Kidney (tissue), 14 donors: ENCODE results near the gene SAP30L. TPM values are rescaled to one million over a fixed set of nuclear protein-coding genes. Genes with fewer than 3 reads are reported as not detected.

Source experiments
- DNase-seq, 5 donors: peaks; one replicate each; pipeline ENCODE4 v3.0.0-alpha.2; 2013 to 2020
- FAIRE-seq: peaks from 2 replicates; lab custom pipeline; 2012; peaks lifted over from hg19 to GRCh38; lab: Jason Lieb, UNC
- H3K27ac ChIP-seq, 2 donors: one replicate each; pipeline ENCODE4 v1.7.0; 2013; ENCODE audit warnings: low read depth in 2 of 2, low read length in 2 of 2, inconsistent platforms in 1 of 2
- H3K27me3 ChIP-seq: one replicate; pipeline ENCODE4 v1.7.1; 2013; ENCODE audit warnings: low read length, inconsistent platforms; ENCODE audit not compliant: control insufficient read depth, insufficient read depth
- H3K36me3 ChIP-seq, 3 donors: one replicate each; pipeline versions ENCODE4 v1.7.0 to v1.7.1; 2013; ENCODE audit warnings: low read length in 3 of 3, control low read depth in 1 of 3, inconsistent platforms in 1 of 3; ENCODE audit not compliant: insufficient read depth in 3 of 3, control insufficient read depth in 2 of 3
- H3K4me1 ChIP-seq, 3 donors: one replicate each; pipeline versions ENCODE4 v1.7.0 to v1.7.1; 2013; ENCODE audit warnings: low read length in 3 of 3, inconsistent platforms in 1 of 3, low read depth in 1 of 3; ENCODE audit not compliant: control insufficient read depth in 2 of 3, insufficient read depth in 2 of 3
- H3K4me3 ChIP-seq, 3 donors: one replicate each; pipeline versions ENCODE4 v1.7.0 to v1.8.1; 2013; ENCODE audit warnings: low read length in 3 of 3, control low read depth in 1 of 3, inconsistent platforms in 1 of 3
- H3K9ac ChIP-seq, 3 donors: one replicate each; pipeline versions ENCODE4 v1.7.0 to v1.7.1; 2013; ENCODE audit warnings: low read length in 3 of 3, control low read depth in 1 of 3, inconsistent platforms in 1 of 3
- H3K9me3 ChIP-seq, 3 donors: one replicate each; pipeline versions ENCODE4 v1.7.0 to v1.7.1; 2013; ENCODE audit warnings: low read length in 3 of 3, control low read depth in 1 of 3, inconsistent platforms in 1 of 3; ENCODE audit not compliant: control insufficient read depth in 2 of 3, insufficient read depth in 1 of 3
- intact Hi-C: fragments of 100-400 bp; cut with DNase I; formaldehyde crosslinking; loops from one replicate; pipeline ENCODE4 v1.11.1; 2022
- polyA plus RNA-seq: library from polyadenylated mRNA; stranded (reverse); fragments of 350-450 nt; fragmentation: Illumina TruSeq; extraction: RNeasy Lipid Tissue Mini Kit (QIAGEN cat#74804); gene quantifications from one replicate; pipeline ENCODE4 v1.2.3, GENCODE V29; 2014; ENCODE audit warnings: low read depth, low replicate concordance; ENCODE audit not compliant: insufficient read depth
- total RNA-seq: library from RNA; stranded (reverse); fragmentation: NEBNext Ultra II Directional; extraction: Animal tissue kit (Norgen Biotek cat#: 25700); gene quantifications from one replicate; pipeline ENCODE4 v1.2.1, GENCODE V29; 2021
- TF ChIP-seq, protein P1 (sequence below): IDR thresholded peaks from 3 replicates; pipeline ENCODE4 v1.5.1; 2012; ENCODE audit warnings: mild to moderate bottlenecking, moderate library complexity, borderline replicate concordance; ENCODE audit not compliant: insufficient read depth; ENCODE audit errors: extremely low read depth
- donor health status: control.
- donor health status: control.
- donor health status: control.
- donor health status: control.
- donor health status: control.
- donor health status: DM: yes; HTN: yes; CAD: no.
- donor health status: Normal renal cell carcinoma (clear cell type).

SAP30L gene
- total and polyA plus RNA-seq, 2 donors from 2014 or later: 30.7 to 33.0 TPM

GRCh38 chr5:154491941-154492340 is 46.1 kb downstream of the SAP30L start:
- Histone ChIP-seq H3K36me3 (no peaks in the 10 kb centered on the region), H3K4me1 (no peaks in the 10 kb centered on the region), H3K9me3 (no peaks in the 10 kb centered on the region), H3K9ac (no peak overlapping the region), H3K27me3 (peaks cover 45% of the 10 kb centered on the region), H3K4me3 (no peak overlapping the region), H3K27ac (no peak overlapping the region)
- DNase-seq (no peak), FAIRE-seq (no peak)
- TF ChIP-seq, protein P1, sequence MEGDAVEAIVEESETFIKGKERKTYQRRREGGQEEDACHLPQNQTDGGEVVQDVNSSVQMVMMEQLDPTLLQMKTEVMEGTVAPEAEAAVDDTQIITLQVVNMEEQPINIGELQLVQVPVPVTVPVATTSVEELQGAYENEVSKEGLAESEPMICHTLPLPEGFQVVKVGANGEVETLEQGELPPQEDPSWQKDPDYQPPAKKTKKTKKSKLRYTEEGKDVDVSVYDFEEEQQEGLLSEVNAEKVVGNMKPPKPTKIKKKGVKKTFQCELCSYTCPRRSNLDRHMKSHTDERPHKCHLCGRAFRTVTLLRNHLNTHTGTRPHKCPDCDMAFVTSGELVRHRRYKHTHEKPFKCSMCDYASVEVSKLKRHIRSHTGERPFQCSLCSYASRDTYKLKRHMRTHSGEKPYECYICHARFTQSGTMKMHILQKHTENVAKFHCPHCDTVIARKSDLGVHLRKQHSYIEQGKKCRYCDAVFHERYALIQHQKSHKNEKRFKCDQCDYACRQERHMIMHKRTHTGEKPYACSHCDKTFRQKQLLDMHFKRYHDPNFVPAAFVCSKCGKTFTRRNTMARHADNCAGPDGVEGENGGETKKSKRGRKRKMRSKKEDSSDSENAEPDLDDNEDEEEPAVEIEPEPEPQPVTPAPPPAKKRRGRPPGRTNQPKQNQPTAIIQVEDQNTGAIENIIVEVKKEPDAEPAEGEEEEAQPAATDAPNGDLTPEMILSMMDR: no peak
- intact Hi-C loops: no loop called here

DNA sequence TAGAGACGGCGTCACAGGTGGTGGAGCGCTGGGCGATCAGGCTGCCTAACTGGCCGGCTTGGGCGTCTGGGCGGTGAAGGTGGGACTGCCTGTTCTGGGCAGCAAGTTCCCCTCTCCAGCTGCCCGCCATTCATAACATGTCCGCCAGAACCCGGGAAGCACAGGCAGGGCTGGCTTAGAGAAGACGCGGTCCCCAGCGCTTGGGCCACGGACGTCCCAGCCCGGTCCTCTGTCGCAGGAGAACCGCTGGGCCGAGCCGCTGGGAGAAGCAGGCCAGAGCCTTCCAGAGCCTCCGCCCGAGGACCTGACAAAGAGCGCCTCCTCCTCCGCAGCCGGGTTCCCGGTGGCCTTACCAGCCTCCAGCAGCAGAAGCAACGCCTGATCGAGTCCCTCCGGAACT is 47.5 kb downstream of the SAP30L start:
- peak in 1 of 5 donors; percentile 32 for DNase-seq

DNA sequence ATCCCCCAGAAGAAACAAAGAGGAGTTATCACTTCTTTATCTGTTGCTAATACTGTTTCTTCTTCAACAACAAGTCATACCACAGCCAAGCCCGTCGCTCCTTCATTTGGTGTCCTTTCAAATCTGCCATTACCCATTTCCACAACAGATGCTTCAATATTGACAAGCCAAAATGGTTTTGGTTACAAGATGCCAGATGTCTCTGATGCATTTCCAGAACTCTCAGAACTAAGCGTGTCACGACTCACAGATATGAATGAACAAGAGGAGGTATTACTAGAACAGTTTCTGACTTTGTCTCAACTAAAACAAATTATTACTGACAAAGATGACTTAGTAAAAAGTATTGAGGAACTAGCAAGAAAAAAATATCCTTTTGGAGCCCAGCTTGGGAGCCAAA is 48.2 kb downstream of the SAP30L start:
- no peaks in the 10 kb centered on the region for H3K9me3 ChIP-seq
- TF ChIP-seq, protein P1: no peak
- DNase-seq (no peak), FAIRE-seq (no peak)
- intact Hi-C loops: no loop called here
- no peak overlapping the region for H3K4me3 ChIP-seq
- peaks cover 31% of the 10 kb centered on the region for H3K27me3 ChIP-seq
- no peak overlapping the region for H3K27ac ChIP-seq
- H3K36me3 ChIP-seq: no peaks in the 10 kb centered on the region
- H3K9ac ChIP-seq: no peak overlapping the region
- H3K4me1 ChIP-seq: no peaks in the 10 kb centered on the region

More for the DNA sequence above, 47.5 kb downstream of the SAP30L start:
- Histone ChIP-seq H3K27ac (no peak overlapping the region), H3K4me3 (no peak overlapping the region), H3K9me3 (no peaks in the 10 kb centered on the region), H3K4me1 (no peaks in the 10 kb centered on the region), H3K27me3 (peaks cover 36% of the 10 kb centered on the region), H3K36me3 (no peaks in the 10 kb centered on the region), H3K9ac (no peak overlapping the region)
- intact Hi-C loops: no loop called here
- TF ChIP-seq, protein P1: no peak
- FAIRE-seq: no peak

DNA sequence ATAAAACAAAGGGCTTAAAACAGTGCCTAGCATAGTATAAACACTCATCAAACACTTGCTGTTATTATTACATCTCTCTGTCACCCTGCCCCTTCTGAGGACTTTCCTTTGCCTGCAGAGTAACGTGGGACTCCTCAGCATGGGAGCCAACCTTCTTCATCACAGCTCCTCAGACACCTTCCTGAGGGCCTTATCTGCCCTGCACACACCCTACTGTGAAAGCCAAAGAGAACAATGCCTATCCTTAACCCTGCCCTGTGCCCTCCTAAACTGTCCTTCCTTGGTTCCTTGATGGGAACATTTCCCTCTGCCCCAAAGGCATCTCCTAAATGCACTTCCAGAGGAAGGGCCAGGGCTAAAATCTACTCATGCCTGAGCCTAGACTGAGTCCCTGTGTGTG is 52.8 kb downstream of the SAP30L start:
- Histone ChIP-seq H3K27me3 (peaks cover 16% of the 10 kb centered on the region), H3K4me3 (no peak overlapping the region), H3K4me1 (no peaks in the 10 kb centered on the region), H3K9me3 (no peaks in the 10 kb centered on the region), H3K27ac (no peak overlapping the region), H3K9ac (no peak overlapping the region), H3K36me3 (no peaks in the 10 kb centered on the region)
- FAIRE-seq: no peak
- TF ChIP-seq, protein P1: no peak
- intact Hi-C loops: no loop called here
- DNase-seq: no peak
